Pancreas (tissue), 10 donors: ENCODE results near the gene TMEM169. TPM values are rescaled to one million over a fixed set of nuclear protein-coding genes. Genes with fewer than 3 reads are reported as not detected.

Experiments
- ATAC-seq, 4 donors: fragments of 200-7000 bp; cut with Tn5 transposase; one replicate each; pipeline versions ENCODE4 v1.8.0 to v1.9.1; 2020; ENCODE audit warnings: mild to moderate bottlenecking in 4 of 4, moderate library complexity in 4 of 4
- DNase-seq, 6 donors: peaks; one replicate each; pipeline ENCODE4 v3.0.0-alpha.2; 2020
- FAIRE-seq: peaks from 2 replicates; lab custom pipeline; 2012; peaks lifted over from hg19 to GRCh38; lab: Jason Lieb, UNC
- H3K27ac ChIP-seq, 4 donors: fragments of 200-600 bp; sonication (generic); 1 replicate in 3 of 4; 2 replicates in 1 of 4; pipeline versions ENCODE4 v1.5.0 to v1.8.0; 2020
- H3K27me3 ChIP-seq, 4 donors: fragments of 200-600 bp; one replicate each; pipeline ENCODE4 v1.8.0; 2021
- H3K36me3 ChIP-seq, 3 donors: fragments of 200-600 bp; sonication (generic) in 1 of 3; one replicate each; pipeline versions ENCODE4 v1.5.0 to v1.8.0; 2020 to 2021
- H3K4me1 ChIP-seq, 3 donors: fragments of 200-600 bp; one replicate each; pipeline ENCODE4 v1.8.0; 2021
- H3K4me3 ChIP-seq, 4 donors: fragments of 200-600 bp; sonication (generic) in 2 of 4; one replicate each; pipeline versions ENCODE4 v1.5.0 to v1.8.0; 2020 to 2021
- H3K9me3 ChIP-seq, 4 donors: fragments of 200-600 bp; one replicate each; pipeline ENCODE4 v1.8.0; 2021
- CTCF ChIP-seq, 4 donors: fragments of 200-600 bp; sonication (generic) in 3 of 4; IDR thresholded peaks; one replicate each; pipeline versions ENCODE4 v1.5.0 to v1.8.0; 2021; ENCODE audit warnings: antibody characterized with exemption in 4 of 4
- WGBS, 2 donors: extraction: QIAGEN DNeasy Blood & Tissue Kit; methylation state at CpG; one replicate each; pipeline ENCODE4 v1.1.7; 2013; 5-methylcytosine and 5-hydroxymethylcytosine counted together
- intact Hi-C, 3 donors: fragments of 100-400 bp; cut with DNase I; formaldehyde crosslinking; loops; one replicate each; pipeline versions ENCODE4 v1.11.1 to v1.14.2; 2022
- polyA plus RNA-seq, 2 donors: library from polyadenylated mRNA; stranded (reverse); fragments of 200-250 nt; gene quantifications; one replicate each; pipeline ENCODE4 v1.2.3, GENCODE V29; 2013
- total RNA-seq, 6 donors: library from RNA; stranded (reverse); fragmentation: NEBNext Ultra II Directional in 4 of 6; extraction: Animal tissue kit (Norgen Biotek cat#: 25700) in 4 of 6; gene quantifications; one replicate each; pipeline versions ENCODE4 v1.2.1 to v1.2.4, GENCODE V29; 2021 to 2023
- donor health status: healthy with polysubstance abuse.
- donor health status: DM: no; HTN: no; CAD: no; lungs with moderate emphysema.
- donor health status: DM: no; HTN: no; CAD: no.
- donor health status: control.
- donor health status: control.
- donor health status: Bipolar disorder and iron deficiency.
- donor health status: DM: yes; HTN: yes; CAD: no.
- donor health status: DM: no; HTN: no; CAD: no.
- donor health status: DM: no; HTN: no; CAD: no.
- donor health status: DM: yes; HTN: yes; CAD: no.

The TMEM169 gene
- total and polyA plus RNA-seq, 8 donors, result 0.15 to 0.55 (median 0.44) TPM

- Histone ChIP-seq H3K27ac (no peak overlapping the region), H3K27me3 (no peaks in the 10 kb centered on the region), H3K4me1 (no peaks in the 10 kb centered on the region), H3K36me3 (peaks cover 7 to 64% (median 35%) of the 10 kb centered on the region in 3 donors), H3K9me3 (no peaks in the 10 kb centered on the region), H3K4me3 (no peak overlapping the region)
- ATAC-seq (no peak), DNase-seq (no peak), FAIRE-seq (no peak)
- intact Hi-C loops, result no loop called here
- no peak for TF ChIP-seq CTCF (IDR thresholded peaks at IDR 0.05)
- 97% methylated on average over 1 of the region's 1 CpG for WGBS, 2 donors
Observed at GRCh38 chr2:216142540-216142939, 60.8 kb downstream of the TMEM169 start.

DNA sequence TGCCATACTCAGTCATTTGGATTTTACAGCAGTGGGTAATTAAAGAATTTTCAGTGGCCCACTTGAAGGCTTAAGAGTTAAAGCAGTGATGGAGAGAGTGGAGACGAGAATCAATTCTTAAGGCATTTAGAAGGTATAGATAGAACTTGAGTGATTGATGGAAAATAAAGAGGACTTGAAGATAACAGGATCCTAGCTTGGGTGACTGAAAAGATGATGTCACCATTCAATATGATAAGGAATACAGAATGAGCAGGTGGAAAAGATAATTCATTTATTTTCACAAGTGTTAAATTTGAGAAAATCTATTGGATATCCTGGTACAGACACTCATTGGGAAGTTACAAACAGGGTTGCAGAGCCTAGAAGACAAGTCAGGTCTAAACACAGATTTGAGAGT lies 62.7 kb downstream of the TMEM169 start:
- FAIRE-seq (no peak), DNase-seq (no peak), ATAC-seq (no peak)
- TF ChIP-seq CTCF (IDR thresholded peaks at IDR 0.05), result no peak
- Histone ChIP-seq H3K27me3 (no peaks in the 10 kb centered on the region), H3K4me1 (no peaks in the 10 kb centered on the region), H3K9me3 (no peaks in the 10 kb centered on the region), H3K36me3 (peaks cover 6 to 47% (median 23%) of the 10 kb centered on the region in 3 donors), H3K27ac (no peak overlapping the region), H3K4me3 (no peak overlapping the region)
- WGBS, 2 donors, result 51 to 59% methylated on average over 1 of the region's 1 CpG
- intact Hi-C loops, result no loop called here

GRCh38 chr2:216144857-216145256 lies 63.1 kb downstream of the TMEM169 start:
- Histone ChIP-seq H3K4me3 (no peak overlapping the region), H3K27me3 (no peaks in the 10 kb centered on the region), H3K4me1 (no peaks in the 10 kb centered on the region), H3K27ac (no peak overlapping the region), H3K9me3 (no peaks in the 10 kb centered on the region), H3K36me3 (peaks cover 6 to 47% (median 21%) of the 10 kb centered on the region in 3 donors)
- FAIRE-seq (no peak), DNase-seq (no peak), ATAC-seq (no peak)
- TF ChIP-seq CTCF (IDR thresholded peaks at IDR 0.05), result no peak
- intact Hi-C loops, result no loop called here
- WGBS, 2 donors, result 94% methylated on average over 4 of the region's 4 CpGs

GRCh38 chr2:216146573-216146972 lies 64.9 kb downstream of the TMEM169 start:
- peaks cover 6 to 41% (median 15%) of the 10 kb centered on the region in 3 donors for H3K36me3 ChIP-seq

More at GRCh38 chr2:216146573-216146972, 64.9 kb downstream of the TMEM169 start:
- ATAC-seq (no peak), DNase-seq (no peak), FAIRE-seq (no peak)
- H3K27me3 ChIP-seq, result no peaks in the 10 kb centered on the region
- 69 to 71% methylated on average over 4 of the region's 4 CpGs for WGBS, 2 donors
- H3K4me1 ChIP-seq, result no peaks in the 10 kb centered on the region
- H3K4me3 ChIP-seq, result no peak overlapping the region
- no peak overlapping the region for H3K27ac ChIP-seq
- TF ChIP-seq CTCF (IDR thresholded peaks at IDR 0.05), result no peak
- H3K9me3 ChIP-seq, result no peaks in the 10 kb centered on the region
- intact Hi-C loops, result no loop called here
